GM19372 (cell line): ENCODE measurements around the gene GRM1.

Experiments
- ATAC-seq: cut with Tn5 transposase; IDR thresholded peaks from one replicate; pipeline ENCODE4 v1.9.1; 2021; ENCODE audit warnings: mild to moderate bottlenecking, low read depth, moderate library complexity; ENCODE audit not compliant: unreplicated experiment

Gene GRM1

GRCh38 chr6:146028851-146029572 lies at the start of gene GRM1:
TSS of gene GRM1 (plus strand) at chr6:146029062. CDS start at chr6:146029518, 456 bp downstream.
- ATAC-seq, result no peak

- no peak for ATAC-seq
Observed at GRCh38 chr6:146009338-146009737, 19.5 kb upstream of the GRM1 start.

GRCh38 chr6:146014233-146014632 lies 14.6 kb upstream of the GRM1 start:
- ATAC-seq, result no peak

GRCh38 chr6:146017672-146018071 lies 11.2 kb upstream of the GRM1 start:
- ATAC-seq, result no peak

- ATAC-seq, result no peak
Observed at GRCh38 chr6:146026873-146027272, 2.0 kb upstream of the GRM1 start.

- no peak for ATAC-seq
Observed at GRCh38 chr6:146027586-146028251, 1.1 kb upstream of the GRM1 start.

- peak; percentile 86 for ATAC-seq
Observed at GRCh38 chr6:146028252-146028795, 538 bp upstream of the GRM1 start.

GRCh38 chr6:146029573-146030184 lies 817 bp downstream of the GRM1 start:
- ATAC-seq, result no peak

GRCh38 chr6:146032387-146032786 lies 3.5 kb downstream of the GRM1 start:
- no peak for ATAC-seq

- ATAC-seq, result no peak
Observed at GRCh38 chr6:146040360-146040759, 11.5 kb downstream of the GRM1 start.

- peak; percentile 57 for ATAC-seq
Observed at GRCh38 chr6:146041282-146041681, 12.4 kb downstream of the GRM1 start.

- no peak for ATAC-seq
Observed at GRCh38 chr6:146047371-146047770, 18.5 kb downstream of the GRM1 start.

GRCh38 chr6:146050168-146050567 lies 21.3 kb downstream of the GRM1 start:
- ATAC-seq, result no peak

GRCh38 chr6:146056506-146056905 lies 27.6 kb downstream of the GRM1 start:
- no peak for ATAC-seq

- ATAC-seq, result no peak
Observed at GRCh38 chr6:146065690-146066089, 36.8 kb downstream of the GRM1 start.

GRCh38 chr6:146066506-146066905 lies 37.6 kb downstream of the GRM1 start:
- ATAC-seq, result no peak

- ATAC-seq, result no peak
Observed at GRCh38 chr6:146071781-146072180, 42.9 kb downstream of the GRM1 start.

- no peak for ATAC-seq
Observed at GRCh38 chr6:146077992-146078391, 49.1 kb downstream of the GRM1 start.

- ATAC-seq, result no peak
Observed at GRCh38 chr6:146087386-146087785, 58.5 kb downstream of the GRM1 start.

GRCh38 chr6:146090474-146090873 lies 61.6 kb downstream of the GRM1 start:
- ATAC-seq, result no peak

- no peak for ATAC-seq
Observed at GRCh38 chr6:146092961-146093686, 64.3 kb downstream of the GRM1 start.
